C4-2B (cell line): ENCODE results near the gene NCAN.

Source experiments
- ZFX ChIP-seq: fragments of 450-650 bp; IDR thresholded peaks from 2 replicates; pipeline ENCODE4 v1.6.1; 2017
- TF ChIP-seq, protein P1 (sequence below): fragments of 450-650 bp; conservative IDR thresholded peaks from 2 replicates; pipeline ENCODE4 v1.5.1; 2017; ENCODE audit warnings: mild to moderate bottlenecking

GRCh38 chr19:19171821-19172532 lies 39.8 kb upstream of the NCAN start:
- TF ChIP-seq, protein P1, sequence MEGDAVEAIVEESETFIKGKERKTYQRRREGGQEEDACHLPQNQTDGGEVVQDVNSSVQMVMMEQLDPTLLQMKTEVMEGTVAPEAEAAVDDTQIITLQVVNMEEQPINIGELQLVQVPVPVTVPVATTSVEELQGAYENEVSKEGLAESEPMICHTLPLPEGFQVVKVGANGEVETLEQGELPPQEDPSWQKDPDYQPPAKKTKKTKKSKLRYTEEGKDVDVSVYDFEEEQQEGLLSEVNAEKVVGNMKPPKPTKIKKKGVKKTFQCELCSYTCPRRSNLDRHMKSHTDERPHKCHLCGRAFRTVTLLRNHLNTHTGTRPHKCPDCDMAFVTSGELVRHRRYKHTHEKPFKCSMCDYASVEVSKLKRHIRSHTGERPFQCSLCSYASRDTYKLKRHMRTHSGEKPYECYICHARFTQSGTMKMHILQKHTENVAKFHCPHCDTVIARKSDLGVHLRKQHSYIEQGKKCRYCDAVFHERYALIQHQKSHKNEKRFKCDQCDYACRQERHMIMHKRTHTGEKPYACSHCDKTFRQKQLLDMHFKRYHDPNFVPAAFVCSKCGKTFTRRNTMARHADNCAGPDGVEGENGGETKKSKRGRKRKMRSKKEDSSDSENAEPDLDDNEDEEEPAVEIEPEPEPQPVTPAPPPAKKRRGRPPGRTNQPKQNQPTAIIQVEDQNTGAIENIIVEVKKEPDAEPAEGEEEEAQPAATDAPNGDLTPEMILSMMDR = no peak
- no peak for TF ChIP-seq ZFX
